ENCODE data around the gene DCLK2. TPM values are rescaled to one million over a fixed set of nuclear protein-coding genes. Genes with fewer than 3 reads are reported as not detected.

Gene DCLK2
- total RNA-seq, 3 donors from 2014 or later: 3.0 to 11.8 (median 4.3) TPM

GRCh38 chr4:150126201-150126863 is 48.1 kb downstream of the DCLK2 start:
- H3K4me3 ChIP-seq: no peak overlapping the region
- peaks cover 8% of the 10 kb centered on the region for H3K9me3 ChIP-seq
- intact Hi-C loops (cut with DNase I, micrococcal nuclease): no loop called here
- TF ChIP-seq CTCF (IDR thresholded peaks at IDR 0.05): no peak
- no peaks in the 10 kb centered on the region for H3K36me3 ChIP-seq (ENCODE audit: low read depth)
- peak in 1 of 3 donors; percentile 15 for DNase-seq
- ATAC-seq: no peak
- no peaks in the 10 kb centered on the region for H3K4me1 ChIP-seq (ENCODE audit: low read depth)

DNA sequence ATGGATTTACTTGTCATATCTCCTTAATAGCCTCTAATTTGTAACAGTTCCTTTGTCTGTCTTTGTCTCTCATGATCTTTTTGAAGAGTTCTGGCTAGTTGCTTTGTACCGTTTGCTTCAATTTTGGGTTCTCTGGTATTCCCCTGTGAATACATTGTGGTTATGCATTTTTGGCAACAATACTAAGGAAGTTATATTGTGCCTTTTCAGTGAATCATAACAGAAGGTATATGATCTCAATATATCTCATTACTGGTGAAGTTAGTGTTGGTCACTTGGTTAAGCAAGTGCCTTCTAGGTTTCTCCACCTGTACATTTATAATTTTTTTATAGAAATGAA is 48.6 kb downstream of the DCLK2 start:
- H3K4me1 ChIP-seq (ENCODE audit: low read depth): no peaks in the 10 kb centered on the region
- no peak for TF ChIP-seq CTCF (IDR thresholded peaks at IDR 0.05)
- intact Hi-C loops (cut with DNase I, micrococcal nuclease): no loop called here

DNA sequence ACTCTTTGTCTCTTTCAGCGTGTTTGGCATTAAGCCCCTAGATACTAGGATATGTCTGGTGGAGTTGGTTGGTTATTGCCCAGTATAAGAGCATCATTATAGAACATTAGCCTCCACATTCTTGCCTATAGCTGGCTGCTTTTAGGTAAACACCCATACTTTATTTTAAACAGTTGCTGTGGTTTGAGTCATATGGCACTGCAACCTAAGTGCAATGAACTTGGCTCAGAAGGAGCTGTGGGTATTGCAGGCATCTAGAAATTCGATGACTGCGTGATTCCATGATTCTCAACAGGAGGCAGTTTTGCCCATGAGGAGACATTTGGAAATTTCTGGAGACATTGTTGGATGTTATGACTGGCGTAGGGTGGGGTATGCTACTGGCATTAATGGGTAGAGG is 49.5 kb downstream of the DCLK2 start:
- Histone ChIP-seq H3K36me3 (ENCODE audit: low read depth) (no peaks in the 10 kb centered on the region), H3K9me3 (no peaks in the 10 kb centered on the region), H3K4me1 (ENCODE audit: low read depth) (no peaks in the 10 kb centered on the region), H3K4me3 (no peak overlapping the region)
- no peak for TF ChIP-seq CTCF (IDR thresholded peaks at IDR 0.05)
- DNase-seq (no peak), ATAC-seq (no peak)
- intact Hi-C loops (cut with DNase I, micrococcal nuclease): no loop called here

More for the DNA sequence above, 48.6 kb downstream of the DCLK2 start:
- Histone ChIP-seq H3K9me3 (peaks cover 4% of the 10 kb centered on the region), H3K36me3 (ENCODE audit: low read depth) (no peaks in the 10 kb centered on the region), H3K4me3 (no peak overlapping the region)
- ATAC-seq (no peak), DNase-seq (no peak)

DNA sequence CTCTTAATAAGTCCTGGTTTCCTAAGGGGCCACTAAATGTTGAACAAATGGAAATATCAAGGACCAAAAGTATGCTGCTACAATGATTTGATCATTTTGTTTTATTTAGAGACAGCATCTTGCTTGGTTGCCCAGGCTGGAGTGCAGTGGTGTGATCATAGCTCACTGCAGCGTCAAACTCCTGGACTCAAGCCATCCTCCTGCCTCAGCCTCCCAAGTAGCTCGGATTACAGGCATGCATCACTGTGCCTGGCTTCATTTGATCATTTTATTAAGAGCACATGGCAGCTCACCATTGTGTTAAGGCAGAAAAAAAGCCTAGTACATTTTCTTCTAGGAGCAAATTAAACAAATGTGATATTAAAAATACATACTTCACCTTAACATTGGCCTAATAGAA is 52.7 kb downstream of the DCLK2 start:
- TF ChIP-seq CTCF (IDR thresholded peaks at IDR 0.05): no peak
- Histone ChIP-seq H3K36me3 (ENCODE audit: low read depth) (no peaks in the 10 kb centered on the region), H3K9me3 (no peaks in the 10 kb centered on the region), H3K4me1 (ENCODE audit: low read depth) (no peaks in the 10 kb centered on the region), H3K4me3 (no peak overlapping the region)
- intact Hi-C loops (cut with DNase I, micrococcal nuclease): no loop called here
- no peak for DNase-seq
- ATAC-seq: no peak

GRCh38 chr4:150131581-150132228 is 53.5 kb downstream of the DCLK2 start:
- ATAC-seq (no peak), DNase-seq (no peak)
- intact Hi-C loops (cut with DNase I, micrococcal nuclease): no loop called here
- Histone ChIP-seq H3K9me3 (no peaks in the 10 kb centered on the region), H3K4me3 (no peak overlapping the region), H3K4me1 (ENCODE audit: low read depth) (no peaks in the 10 kb centered on the region), H3K36me3 (ENCODE audit: low read depth) (no peaks in the 10 kb centered on the region)
- TF ChIP-seq CTCF (IDR thresholded peaks at IDR 0.05): no peak

All from mucosa of descending colon (tissue), 3 donors.